SK-N-SH (cell line): ENCODE measurements around the gene TSHZ2.

Experiments used
- EP300 ChIP-seq, 2 experiments: IDR thresholded peaks; 2 replicates each; pipeline versions ENCODE4 v1.4.0 to v1.6.1; 2012; ENCODE audit warnings: borderline replicate concordance in 1 of 2, low read depth in 1 of 2, low read length in 1 of 2
- EZH2phosphoT487 ChIP-seq: fragments of 200-600 bp; sonication (generic); IDR thresholded peaks from 2 replicates; pipeline ENCODE4 v1.6.1; 2017; ENCODE audit warnings: low read depth, mixed run types, mild to moderate bottlenecking, antibody characterized with exemption, moderate library complexity, borderline replicate concordance
- RFX5 ChIP-seq: IDR thresholded peaks from 2 replicates; pipeline ENCODE4 v1.6.1; 2012; ENCODE audit warnings: mild to moderate bottlenecking, improper control_type of control experiment, low read length
- RXRA ChIP-seq: IDR thresholded peaks from 2 replicates; pipeline ENCODE4 v1.4.0; 2012; ENCODE audit warnings: low read depth, mild to moderate bottlenecking, borderline replicate concordance
- TAF1 ChIP-seq: IDR thresholded peaks from 2 replicates; pipeline ENCODE4 v1.6.1; 2012; ENCODE audit warnings: low read depth, mild to moderate bottlenecking, low read length, moderate library complexity, borderline replicate concordance
- TF ChIP-seq, protein P1 (sequence below): fragments of 200-600 bp; sonication (generic); IDR thresholded peaks from 2 replicates; pipeline ENCODE4 v1.6.1; 2017; ENCODE audit warnings: antibody characterized with exemption, mild to moderate bottlenecking, moderate library complexity
- TF ChIP-seq, protein P2 (sequence below): fragments of 150-350 bp; IDR thresholded peaks from 2 replicates; pipeline ENCODE4 v1.6.1; 2017; ENCODE audit warnings: antibody characterized with exemption, low read length, low read depth, borderline replicate concordance

DNA sequence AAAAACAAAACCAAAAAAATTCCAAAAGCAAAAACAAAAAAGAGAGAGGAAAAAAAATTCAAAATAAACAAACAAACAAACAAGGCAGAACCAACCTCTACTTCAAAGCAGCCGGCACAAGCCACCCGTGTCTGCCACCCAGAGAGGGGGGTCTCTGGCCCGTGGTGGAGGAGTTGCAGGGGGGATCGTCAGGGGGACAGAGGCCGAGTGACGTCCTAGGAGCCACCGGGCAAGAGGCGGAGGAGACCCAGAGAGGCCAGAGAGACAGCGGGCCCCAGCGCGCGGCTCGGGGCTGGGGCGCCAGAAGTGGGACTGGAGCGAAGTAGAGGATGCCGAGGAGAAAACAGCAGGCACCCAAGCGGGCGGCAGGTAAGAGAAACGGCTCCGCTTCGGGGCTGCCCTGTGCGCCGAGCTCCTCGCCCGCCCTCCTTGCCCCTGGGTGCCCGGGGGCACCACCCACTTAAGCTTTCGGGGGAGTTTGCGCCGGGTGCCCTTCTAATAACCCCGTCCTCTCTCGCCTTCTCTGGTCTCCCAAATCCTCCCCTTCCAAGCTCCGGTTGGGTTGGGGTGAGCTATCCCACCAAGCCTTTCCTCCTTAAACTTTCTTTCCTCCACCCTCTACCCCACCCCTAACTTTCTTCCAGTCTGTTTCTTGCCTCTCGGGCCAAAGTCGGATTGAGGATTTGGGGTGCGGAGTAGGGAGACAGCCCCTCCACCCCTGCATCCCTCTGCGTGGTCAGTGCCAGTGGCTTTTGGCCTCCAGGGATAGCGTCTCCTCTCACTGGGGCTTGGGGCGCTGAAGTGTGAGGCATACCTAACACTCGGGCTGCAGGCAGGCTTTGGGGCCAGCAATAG is 1.0 kb downstream of the TSHZ2 start:
- TF ChIP-seq, protein P1, sequence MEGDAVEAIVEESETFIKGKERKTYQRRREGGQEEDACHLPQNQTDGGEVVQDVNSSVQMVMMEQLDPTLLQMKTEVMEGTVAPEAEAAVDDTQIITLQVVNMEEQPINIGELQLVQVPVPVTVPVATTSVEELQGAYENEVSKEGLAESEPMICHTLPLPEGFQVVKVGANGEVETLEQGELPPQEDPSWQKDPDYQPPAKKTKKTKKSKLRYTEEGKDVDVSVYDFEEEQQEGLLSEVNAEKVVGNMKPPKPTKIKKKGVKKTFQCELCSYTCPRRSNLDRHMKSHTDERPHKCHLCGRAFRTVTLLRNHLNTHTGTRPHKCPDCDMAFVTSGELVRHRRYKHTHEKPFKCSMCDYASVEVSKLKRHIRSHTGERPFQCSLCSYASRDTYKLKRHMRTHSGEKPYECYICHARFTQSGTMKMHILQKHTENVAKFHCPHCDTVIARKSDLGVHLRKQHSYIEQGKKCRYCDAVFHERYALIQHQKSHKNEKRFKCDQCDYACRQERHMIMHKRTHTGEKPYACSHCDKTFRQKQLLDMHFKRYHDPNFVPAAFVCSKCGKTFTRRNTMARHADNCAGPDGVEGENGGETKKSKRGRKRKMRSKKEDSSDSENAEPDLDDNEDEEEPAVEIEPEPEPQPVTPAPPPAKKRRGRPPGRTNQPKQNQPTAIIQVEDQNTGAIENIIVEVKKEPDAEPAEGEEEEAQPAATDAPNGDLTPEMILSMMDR: no peak
- TF ChIP-seq, protein P2, sequence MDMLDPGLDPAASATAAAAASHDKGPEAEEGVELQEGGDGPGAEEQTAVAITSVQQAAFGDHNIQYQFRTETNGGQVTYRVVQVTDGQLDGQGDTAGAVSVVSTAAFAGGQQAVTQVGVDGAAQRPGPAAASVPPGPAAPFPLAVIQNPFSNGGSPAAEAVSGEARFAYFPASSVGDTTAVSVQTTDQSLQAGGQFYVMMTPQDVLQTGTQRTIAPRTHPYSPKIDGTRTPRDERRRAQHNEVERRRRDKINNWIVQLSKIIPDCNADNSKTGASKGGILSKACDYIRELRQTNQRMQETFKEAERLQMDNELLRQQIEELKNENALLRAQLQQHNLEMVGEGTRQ: no peak
- TF ChIP-seq TAF1 (no peak), EP300 (IDR thresholded peaks at IDR 0.05; ENCODE audit: borderline replicate concordance in 1 of 2, low read depth in 1 of 2, low read length in 1 of 2) (no peak), EZH2phosphoT487 (no peak), RXRA (no peak), RFX5 (no peak)
